Measurements from ENCODE around the gene OR6A2.

Gene OR6A2

GRCh38 chr11:6755303-6755952 is 44.1 kb downstream of the OR6A2 start:
- peak in 1 of 2 experiments; percentile 26 for DNase-seq

- DNase-seq: no peak
Observed at GRCh38 chr11:6747097-6747668, 52.3 kb downstream of the OR6A2 start.

- no peak for DNase-seq
Observed at GRCh38 chr11:6746626-6747025, 52.9 kb downstream of the OR6A2 start.

- no peak for DNase-seq
Observed at GRCh38 chr11:6746086-6746618, 53.3 kb downstream of the OR6A2 start.

GRCh38 chr11:6745465-6746015 is 53.9 kb downstream of the OR6A2 start:
- DNase-seq: no peak

- DNase-seq: no peak
Observed at GRCh38 chr11:6745018-6745417, 54.5 kb downstream of the OR6A2 start.

GRCh38 chr11:6742260-6742659 is 57.2 kb downstream of the OR6A2 start:
- no peak for DNase-seq
